Mesenteric fat pad (tissue), 1 donor: Measurements from ENCODE around the gene DCLK1. TPM values are rescaled to one million over a fixed set of nuclear protein-coding genes. Genes with fewer than 3 reads are reported as not detected.

Source experiments
- DNase-seq: peaks from one replicate; pipeline ENCODE4 v3.0.0-alpha.2; 2020; ENCODE audit warnings: low spot score
- total RNA-seq: library from RNA; stranded (reverse); fragmentation: NEBNext Ultra II Directional; extraction: Animal tissue kit (Norgen Biotek cat#: 25700); gene quantifications from one replicate; pipeline ENCODE4 v1.2.1, GENCODE V29; 2021
- donor health status: DM: yes; HTN: yes; CAD: no.

DCLK1 gene
- total RNA-seq, 1 donor from 2014 or later = 24.3 TPM

DNA sequence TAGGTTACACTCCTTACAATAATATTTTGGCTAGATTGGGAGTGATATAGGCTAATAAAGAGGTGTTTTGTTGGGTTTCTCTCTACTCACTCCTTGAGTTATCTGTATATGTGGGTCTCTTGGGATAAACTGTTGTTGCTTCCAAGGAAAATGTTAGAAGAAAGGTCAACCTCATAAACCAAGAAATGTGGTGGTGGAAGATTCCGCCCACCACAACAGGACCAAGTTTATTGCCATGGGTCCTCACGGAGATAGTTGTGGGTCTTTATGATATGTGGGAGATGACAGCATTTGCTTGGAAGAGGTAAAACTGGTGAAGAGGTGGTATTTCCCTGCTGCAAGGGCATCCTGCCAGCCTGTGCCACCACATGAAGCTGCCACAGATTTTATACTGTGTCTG is 259.6 kb downstream of the DCLK1 start:
- DNase-seq = no peak

DNA sequence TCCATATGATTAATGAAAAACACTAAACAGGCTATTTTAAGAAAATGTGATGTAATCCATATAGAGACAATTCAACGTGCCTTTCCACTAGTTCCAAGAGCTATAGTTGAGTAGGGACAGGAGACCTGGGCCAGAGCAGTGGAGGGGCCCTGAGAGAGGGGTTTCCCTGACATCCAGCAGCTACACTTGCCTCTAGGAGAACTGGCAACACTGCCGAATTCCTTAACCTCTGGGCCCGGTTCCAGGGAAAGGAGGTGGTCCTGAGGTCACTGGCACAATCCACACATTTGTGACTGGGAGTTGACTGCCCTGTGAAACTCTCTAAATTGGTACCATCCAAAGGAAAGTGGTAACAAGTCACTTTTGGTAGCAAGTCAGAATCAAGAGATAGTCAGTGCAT is 264.4 kb downstream of the DCLK1 start:
- DNase-seq = no peak

GRCh38 chr13:35865341-35866240 is 265.6 kb downstream of the DCLK1 start:
- DNase-seq = no peak

- no peak for DNase-seq
These were observed 270.5 kb downstream of the DCLK1 start for GRCh38 chr13:35860661-35861060.

DNA sequence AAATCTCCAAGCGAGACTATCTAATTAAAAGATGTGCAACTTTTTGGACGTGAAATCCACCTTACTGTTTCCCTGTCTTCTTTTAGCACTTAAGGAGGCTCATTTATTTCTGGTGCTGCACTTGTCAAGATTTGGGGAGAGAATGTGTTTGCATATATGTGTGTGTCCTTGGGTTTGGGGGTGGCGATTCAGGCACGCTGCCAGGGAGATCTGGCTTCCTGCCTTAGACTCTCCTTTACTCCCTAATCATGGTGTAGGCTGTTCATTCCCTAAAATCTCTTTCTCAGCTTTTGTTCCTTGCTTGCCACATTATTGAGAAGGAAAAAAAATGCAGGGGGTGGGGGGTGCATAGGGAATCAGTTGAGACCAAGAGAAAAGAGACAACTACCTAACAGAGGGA is 271.2 kb downstream of the DCLK1 start:
- no peak for DNase-seq

GRCh38 chr13:35858665-35859064 is 272.5 kb downstream of the DCLK1 start:
- no peak for DNase-seq

GRCh38 chr13:35857769-35858168 is 273.4 kb downstream of the DCLK1 start:
- DNase-seq = no peak

GRCh38 chr13:35856721-35857364 is 274.3 kb downstream of the DCLK1 start:
- DNase-seq = no peak

DNA sequence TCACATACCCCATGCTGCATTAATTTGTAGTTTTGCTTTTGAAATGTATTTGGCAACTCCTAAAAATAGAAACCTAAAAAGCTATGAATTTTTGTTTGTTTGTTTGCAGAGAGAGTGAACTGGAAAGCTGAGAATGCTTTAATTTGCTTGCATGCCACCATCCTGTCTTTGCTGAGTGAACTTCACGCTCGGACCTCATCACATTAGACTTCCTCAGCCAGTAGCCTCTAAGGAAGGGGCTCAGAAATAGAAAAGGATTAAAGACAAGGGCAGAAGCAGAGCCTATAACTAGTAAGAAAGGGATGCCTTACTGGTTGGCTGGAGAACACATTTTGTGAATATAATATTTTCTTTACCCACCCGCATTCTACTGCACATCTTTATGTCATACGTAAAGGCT is 275.1 kb downstream of the DCLK1 start:
- no peak for DNase-seq

DNA sequence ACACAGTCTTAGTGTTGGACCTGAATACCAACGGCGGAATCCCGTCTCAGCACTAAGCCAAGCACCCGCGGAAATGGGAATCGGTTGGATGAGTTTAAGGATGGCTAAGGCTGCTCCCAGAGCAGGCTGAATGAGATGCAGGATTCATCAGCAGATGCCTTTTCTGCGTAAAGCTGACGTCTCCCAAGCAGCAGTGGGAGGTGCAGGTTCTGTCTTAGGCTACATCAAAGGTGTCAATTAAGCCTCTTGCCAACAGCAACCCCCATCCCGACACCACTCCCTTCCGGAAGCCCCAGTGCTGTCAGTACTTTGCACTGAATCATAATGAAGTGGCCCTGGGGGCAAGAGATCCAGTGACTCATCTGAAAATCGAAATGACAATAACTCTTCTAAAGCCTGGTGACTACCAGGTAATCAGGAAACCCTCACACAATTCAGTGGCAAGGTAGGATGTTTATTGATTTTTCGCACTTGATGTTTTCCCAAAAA is 275.6 kb downstream of the DCLK1 start:
- DNase-seq = no peak

DNA sequence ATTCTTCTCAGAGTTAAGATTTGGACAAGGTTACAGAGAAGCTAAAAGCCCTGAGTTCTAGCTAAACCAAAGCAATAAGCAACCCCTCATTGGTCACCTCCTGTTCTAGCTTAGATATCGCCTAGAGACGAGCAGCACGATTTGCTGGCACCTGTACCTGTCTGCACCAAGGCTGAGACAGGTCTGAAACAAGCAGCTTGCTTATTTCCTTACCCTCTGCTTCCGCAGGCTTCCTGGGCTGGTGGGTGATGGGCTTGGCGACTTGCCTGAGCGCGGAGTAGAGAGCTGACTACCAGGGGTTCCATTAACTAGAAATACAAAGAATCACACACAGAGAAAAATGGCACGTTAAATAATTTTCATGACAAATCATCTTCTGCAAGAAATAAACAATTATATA is 276.9 kb downstream of the DCLK1 start:
- DNase-seq = no peak

DNA sequence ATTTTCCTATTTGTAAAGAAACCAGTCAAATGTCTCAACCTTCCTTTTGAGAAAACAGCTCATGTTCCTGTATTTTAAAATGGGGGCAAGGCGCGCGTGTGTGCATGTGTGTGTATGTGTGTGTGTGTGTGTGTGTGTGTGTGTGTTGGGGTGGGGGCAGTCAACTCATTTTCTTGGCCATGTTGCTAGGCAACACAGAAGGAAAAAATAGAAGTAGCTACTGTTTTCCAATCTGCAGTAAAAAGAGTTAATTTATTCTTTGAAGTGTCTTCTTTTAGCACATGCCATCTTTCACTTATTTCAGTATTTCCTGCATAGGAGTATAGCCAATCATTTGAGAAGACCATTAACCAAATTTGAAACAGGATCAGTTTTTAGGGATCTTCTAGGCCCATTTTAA is 279.3 kb downstream of the DCLK1 start:
- DNase-seq = no peak

GRCh38 chr13:35851356-35851755 is 279.8 kb downstream of the DCLK1 start:
- DNase-seq = no peak

- DNase-seq = no peak
These were observed 280.6 kb downstream of the DCLK1 start for GRCh38 chr13:35850569-35850968.

DNA sequence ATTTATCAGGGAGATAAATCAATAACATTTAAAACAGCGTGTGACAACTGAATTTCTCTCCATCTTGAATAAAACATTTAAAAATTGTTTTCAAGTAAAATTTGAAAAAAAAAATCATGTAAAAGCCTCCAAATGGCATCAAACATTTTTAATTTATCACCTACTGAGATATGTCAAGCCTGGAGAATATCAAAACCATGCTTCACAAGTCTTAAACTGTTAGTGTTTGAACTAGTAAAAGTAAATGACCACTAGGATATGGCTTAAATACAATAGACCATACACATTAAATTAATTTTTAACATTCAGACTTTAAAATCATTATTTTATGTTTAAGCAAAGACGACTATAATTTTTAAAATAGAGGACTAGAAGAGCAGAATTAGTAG is 281.9 kb downstream of the DCLK1 start:
- DNase-seq = no peak

DNA sequence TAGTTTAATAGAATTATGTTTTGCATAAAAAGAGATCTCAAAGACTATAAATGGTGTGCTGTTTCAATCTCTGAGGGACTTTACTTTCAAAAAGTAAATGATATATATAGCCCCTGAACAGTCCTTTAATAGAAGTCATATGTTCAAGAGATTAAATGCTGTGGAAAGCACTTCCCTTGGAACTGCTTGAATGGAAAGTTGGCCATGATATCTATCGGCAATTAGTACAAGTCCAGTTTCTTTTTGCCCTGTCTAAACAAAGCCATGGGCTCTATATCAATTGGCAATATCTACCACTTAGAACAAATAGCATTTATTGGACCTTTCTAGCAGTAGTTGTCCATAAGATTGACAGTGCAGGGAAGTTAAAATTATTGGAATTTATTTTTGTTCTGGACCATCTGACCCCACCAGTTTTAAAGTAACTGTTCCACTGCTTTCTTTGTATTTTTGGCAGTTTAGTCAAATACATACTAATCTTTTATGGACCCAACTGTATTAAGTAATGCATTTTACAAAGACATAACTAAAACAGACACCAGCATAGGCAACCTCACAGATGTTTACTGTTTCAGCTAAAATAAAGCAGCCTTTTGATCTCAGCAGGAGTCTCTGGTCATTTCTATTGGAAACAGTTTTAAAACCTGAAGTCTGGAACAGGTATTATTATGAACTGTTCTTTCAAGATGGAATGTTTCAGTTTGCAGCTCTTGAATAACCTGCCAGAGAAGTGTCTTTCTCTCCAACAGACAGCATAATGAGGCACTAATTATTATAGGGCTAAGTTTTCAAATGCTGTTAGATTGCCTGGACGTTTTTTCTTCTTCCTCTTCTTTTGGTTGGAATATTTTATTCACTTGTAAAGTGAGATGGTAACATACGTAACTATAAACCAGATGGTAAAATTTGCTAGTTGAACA is 282.6 kb downstream of the DCLK1 start:
- no peak for DNase-seq

DNA sequence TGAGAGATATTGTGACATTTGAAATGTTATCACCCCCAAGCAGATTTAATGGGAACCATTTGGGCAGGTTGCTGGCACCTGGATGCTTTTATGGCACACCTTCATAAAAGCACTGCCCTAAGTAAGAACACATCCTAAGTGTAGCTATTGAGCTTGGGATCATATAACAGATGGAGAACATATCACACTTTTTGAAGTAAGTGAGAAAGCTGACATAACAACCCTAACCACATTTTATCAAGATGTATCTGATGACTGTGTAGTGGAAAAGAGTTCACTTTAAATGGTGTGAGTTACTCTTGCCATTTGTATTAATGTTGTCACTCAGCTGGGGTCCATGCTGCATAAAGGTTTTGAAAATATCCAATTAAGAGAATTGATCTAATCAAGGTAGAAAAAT is 287.9 kb downstream of the DCLK1 start:
- no peak for DNase-seq

DNA sequence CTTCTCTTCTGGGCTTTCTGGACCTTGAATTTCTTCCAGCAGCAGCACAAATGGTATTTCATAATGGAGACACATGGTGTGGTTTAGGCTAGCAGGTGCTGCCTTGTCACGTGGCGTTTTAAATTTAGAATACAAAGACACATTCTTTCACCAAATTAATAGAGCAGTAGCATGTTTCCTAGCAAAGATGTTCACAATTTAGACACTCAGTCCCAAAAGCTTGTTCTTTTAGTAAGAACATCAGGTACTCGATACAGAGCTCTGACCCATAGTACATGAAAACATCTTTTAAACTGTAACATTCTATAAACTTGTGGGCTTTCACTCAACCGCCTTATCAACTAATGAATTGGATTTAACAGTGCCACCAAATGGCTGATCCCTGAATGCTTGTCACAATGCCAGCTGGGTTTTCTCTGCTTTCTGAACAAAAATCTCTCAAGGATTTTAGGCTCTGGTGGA is 290.1 kb downstream of the DCLK1 start:
- DNase-seq = no peak

DNA sequence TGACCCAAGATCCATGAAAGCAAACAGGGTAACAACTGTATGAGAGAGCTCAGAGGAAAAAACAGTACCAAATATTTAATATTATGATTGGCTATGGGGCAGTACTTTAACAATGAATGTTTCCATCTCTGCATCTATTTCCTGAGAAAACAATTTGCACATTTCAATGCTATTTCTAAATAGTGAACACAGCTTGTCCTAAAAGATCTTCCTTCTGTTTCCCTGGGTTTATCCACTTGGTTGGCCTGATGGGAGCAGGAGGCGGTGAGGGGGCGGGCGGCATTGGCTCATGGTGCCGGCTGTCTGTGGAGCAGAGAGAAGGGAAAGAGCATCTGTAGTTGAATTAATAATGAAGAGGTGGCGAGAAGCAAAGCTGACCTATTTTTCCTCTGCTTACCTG is 291.4 kb downstream of the DCLK1 start:
- DNase-seq = no peak

- no peak for DNase-seq
These were observed 292.8 kb downstream of the DCLK1 start for GRCh38 chr13:35838356-35838755.

DNA sequence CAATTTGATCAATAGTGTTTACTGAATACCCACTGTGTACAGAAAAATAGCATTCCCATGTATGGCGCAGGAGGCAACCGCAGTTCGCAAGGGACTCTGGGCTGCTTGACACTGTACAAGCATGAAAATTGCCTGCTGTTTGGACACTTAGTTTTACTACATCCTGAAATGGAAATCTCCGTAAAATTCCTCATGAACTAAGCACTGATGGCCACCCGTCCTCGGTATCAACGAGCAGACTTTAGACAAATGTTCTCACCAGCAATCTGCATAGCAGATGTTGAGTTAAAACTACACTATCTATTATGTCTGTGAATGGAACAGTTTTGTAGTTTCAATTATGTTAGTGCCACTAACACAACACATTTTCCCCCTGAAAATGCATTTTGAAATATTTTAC is 294.7 kb downstream of the DCLK1 start:
- DNase-seq = no peak
